Measurements from ENCODE around the gene ARMC6.

ARMC6 gene

GRCh38 chr19:19054315-19054938 lies 21.0 kb downstream of the ARMC6 start:
- TF ChIP-seq CTCF (IDR thresholded peaks at IDR 0.05; ENCODE audit: low read depth, low read length): no peak
- no peak overlapping the region for H3K4me3 ChIP-seq (ENCODE audit: low read depth, low read length)

- no peak overlapping the region for H3K4me3 ChIP-seq (ENCODE audit: low read depth, low read length)
- no peak for TF ChIP-seq CTCF (IDR thresholded peaks at IDR 0.05; ENCODE audit: low read depth, low read length)
Observed at GRCh38 chr19:19054939-19055440, 21.6 kb downstream of the ARMC6 start.

GRCh38 chr19:19055701-19056100 lies 22.3 kb downstream of the ARMC6 start:
- no peak overlapping the region for H3K4me3 ChIP-seq (ENCODE audit: low read depth, low read length)
- TF ChIP-seq CTCF (IDR thresholded peaks at IDR 0.05; ENCODE audit: low read depth, low read length): no peak

- TF ChIP-seq CTCF (IDR thresholded peaks at IDR 0.05; ENCODE audit: low read depth, low read length): no peak
- no peak overlapping the region for H3K4me3 ChIP-seq (ENCODE audit: low read depth, low read length)
Observed at GRCh38 chr19:19056636-19057275, 23.4 kb downstream of the ARMC6 start.

DNA sequence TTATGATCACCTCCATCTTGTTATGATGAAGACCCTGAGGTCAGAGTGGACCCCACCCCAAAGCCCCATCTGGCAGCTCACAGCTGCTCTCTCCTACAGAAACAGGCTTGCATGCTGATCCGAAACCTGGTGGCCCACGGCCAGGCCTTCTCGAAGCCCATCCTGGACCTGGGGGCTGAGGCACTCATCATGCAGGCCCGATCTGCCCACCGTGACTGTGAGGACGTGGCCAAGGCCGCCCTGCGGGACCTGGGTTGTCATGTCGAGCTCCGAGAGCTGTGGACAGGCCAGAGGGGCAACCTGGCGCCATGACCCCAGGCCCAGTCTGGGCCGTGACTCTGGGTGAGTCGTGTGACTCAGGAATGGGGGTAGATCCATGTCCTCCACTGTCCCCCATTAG lies 23.9 kb downstream of the ARMC6 start:
- no peak for TF ChIP-seq CTCF (IDR thresholded peaks at IDR 0.05; ENCODE audit: low read depth, low read length)

DNA sequence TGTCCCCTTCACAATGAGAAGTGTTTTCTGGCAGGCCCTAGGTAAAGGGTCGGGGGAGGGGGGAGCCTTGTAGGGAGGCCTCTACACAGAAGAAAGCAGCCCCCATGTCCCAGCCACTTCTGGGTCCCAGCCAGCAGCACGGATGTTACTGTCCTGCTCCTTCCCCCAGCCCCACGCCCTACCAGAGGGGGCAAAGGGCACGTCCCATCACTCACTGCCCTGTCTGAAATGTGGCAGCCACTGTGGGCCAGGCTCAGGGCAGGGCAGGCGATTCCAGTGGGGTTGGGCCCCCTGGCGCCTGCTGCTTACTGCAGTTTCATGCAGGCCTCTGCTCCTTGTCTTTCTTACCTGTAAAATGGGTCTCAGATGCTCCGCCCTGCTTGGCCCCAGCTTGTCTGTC lies 24.3 kb downstream of the ARMC6 start:
- TF ChIP-seq CTCF (IDR thresholded peaks at IDR 0.05; ENCODE audit: low read depth, low read length): no peak
- H3K4me3 ChIP-seq (ENCODE audit: low read depth, low read length): no peak overlapping the region

More for the DNA sequence above, 23.9 kb downstream of the ARMC6 start:
- no peak overlapping the region for H3K4me3 ChIP-seq (ENCODE audit: low read depth, low read length)

Measured in WI38 (cell line).